ENCODE data around the gene PCDHA1.

Gene PCDHA1

DNA sequence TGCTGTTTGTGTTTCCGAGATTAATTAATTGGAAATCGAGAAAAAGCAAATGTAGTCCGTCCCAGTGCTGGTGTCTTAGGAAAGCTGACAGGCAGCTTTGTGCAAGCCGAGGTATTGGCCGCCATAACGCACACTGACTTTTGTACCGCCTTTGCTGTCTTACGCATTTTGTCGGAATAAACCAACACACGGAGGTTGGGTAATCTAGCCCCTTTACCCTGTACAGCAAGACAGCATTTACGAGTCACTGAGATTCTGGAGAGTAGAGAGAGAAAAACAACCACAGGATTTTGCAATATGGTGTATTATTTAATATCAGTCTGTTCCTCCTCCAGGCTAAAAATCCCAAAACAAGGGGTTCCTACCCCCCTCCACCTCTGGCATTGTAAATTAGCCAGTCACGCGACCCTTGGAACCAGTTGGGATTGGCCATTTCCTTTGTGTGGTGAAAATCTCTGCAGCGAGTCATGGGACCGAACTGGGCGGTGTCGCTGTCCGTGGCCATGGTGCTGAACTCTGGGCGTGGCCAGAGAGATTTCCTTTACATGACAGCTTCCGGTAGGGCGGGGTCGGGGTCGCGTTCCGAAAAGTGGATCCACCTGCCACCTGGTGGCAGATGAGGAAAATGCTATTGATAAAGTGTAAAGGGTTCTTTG lies 255.0 kb downstream of the PCDHA1 start:
- peak; percentile 99 for DNase-seq (ENCODE audit: low read depth, low spot score)

DNA sequence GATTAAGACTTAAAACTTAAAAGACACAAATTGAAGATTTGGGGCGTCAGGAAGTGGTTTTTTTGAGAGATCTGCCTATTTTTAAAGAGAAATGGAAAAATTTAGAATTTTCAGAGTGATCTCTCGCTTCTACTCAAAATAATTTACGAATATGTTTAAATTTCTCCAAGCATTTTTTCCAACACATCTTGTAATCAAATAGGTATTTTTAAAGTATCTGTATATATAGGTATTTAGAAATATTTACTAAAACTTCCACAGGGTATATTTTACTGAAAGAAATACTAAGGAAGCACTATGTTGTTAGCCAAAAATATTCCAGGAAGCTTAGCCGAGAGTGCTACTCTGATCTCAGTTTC lies 255.5 kb downstream of the PCDHA1 start:
- no peak for DNase-seq (ENCODE audit: low read depth, low spot score)

DNA sequence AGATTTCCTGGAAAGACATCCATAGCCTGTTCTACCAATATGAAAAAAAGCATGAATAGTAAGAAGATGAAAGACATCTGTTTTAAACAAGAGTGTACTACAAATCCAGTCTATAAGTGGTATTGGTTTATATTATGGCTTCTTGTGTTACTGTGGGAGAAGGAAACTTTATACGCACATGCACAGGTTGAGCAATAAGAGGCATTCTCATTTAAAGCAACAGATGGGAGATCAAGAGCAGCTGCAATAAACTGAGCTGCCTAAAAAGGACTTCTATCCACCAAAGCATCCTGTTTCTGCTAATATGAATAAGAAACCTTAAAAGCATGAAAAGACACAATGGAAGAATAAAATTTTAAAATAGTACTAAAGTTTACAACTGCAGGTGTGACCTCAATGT lies 256.6 kb downstream of the PCDHA1 start:
- DNase-seq (ENCODE audit: low read depth, low spot score), result no peak

DNA sequence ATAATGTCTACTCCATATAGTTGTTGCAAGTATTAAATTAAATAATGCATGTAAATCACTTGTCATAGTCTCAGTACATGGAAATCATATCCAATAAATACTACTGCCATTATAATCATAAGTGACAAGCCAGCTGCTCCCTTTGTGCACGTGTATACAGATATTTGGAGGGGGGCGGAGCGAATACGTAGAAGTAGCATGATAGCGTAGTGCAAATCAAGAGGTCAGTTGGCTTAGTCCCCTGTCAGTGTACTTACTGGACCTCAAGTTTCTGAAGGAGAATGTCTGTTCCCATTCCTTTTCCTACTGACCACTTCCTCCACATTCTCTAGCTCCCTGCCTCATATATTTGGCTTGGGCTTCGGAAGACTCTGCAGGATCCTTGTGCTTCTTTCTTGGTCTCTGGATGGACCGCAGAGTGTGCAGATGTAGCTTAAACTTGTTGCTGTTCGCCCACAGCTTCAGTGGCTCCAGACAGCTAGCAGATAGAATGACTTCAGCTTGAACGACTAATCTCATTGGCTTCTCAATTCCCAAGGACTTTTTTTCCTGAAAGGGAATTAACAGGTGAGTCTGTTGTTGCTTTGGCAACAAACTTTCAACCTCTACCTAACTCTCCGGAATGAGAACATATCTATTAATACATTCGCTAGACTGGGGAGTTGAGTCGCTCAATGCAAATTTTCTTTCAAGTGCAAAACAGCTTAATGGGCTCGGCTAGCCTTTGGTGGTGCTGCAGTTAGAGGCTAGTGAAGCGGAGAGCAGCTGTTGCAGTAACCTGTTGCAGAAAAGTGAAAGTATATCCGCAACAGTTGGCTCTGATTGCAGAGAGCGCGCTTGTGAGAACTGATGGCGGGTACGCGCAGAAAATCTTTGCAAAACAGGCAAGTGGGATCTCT lies 264.9 kb downstream of the PCDHA1 start, which contains the start of gene PCDHB1:
PCDHB1 (plus strand) TSS at position 753 of the 899 bp plus-strand sequence; CDS start at position 850, 97 bp downstream.
- DNase-seq (ENCODE audit: low read depth, low spot score), result peak; percentile 60

DNA sequence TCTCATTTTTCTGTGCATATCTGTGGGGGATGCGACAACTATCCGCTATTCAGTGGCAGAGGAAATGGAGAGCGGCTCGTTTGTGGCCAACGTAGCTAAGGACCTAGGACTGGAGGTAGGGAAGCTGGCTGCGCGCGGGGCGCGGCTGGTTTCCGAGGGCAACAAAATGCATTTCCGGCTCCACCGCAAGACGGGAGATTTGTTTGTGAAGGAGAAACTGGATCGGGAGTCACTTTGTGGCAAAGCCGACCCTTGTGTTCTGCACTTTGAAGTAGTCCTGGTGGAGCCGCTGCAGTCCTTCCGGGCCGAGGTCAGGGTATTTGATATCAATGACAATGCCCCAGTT lies 265.6 kb downstream of the PCDHA1 start:
- peak; percentile 56 for DNase-seq (ENCODE audit: low read depth, low spot score)

Measured in ELF-1 (cell line).